GM19099 (cell line): ENCODE results near the gene PADI1.

Experiments
- POLR2A ChIP-seq: IDR thresholded peaks from 3 replicates; pipeline ENCODE4 v1.6.1; 2011; ENCODE audit warnings: low read depth; ENCODE audit not compliant: insufficient read length; ENCODE audit errors: extremely low read depth

PADI1 gene

GRCh38 chr1:17204546-17205440 lies at the start of gene PADI1:
TSS of gene PADI1 (plus strand) at chr1:17205128. CDS start at chr1:17205218, 90 bp downstream.
- no peak for TF ChIP-seq POLR2A

- TF ChIP-seq POLR2A, result no peak
These were observed 49.5 kb upstream of the PADI1 start for GRCh38 chr1:17155257-17155920.

DNA sequence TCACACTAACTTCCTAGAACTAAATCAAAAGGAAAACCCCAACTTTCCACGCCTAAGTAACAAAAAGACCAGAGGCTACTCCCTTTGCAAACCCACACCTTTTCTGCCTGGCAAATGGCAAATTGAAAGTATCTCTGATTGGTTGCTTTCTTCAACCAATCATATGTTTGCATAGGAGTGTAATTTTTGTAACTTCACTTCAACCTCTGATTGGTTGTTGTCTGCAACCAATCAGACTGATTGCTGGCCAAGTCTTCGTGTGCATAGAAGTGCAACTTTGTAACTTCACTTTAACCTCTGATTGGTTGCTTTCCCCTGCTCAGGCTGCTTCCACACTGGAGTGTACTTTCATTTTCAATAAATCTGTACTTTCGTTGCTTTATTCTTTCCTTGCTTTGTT lies 48.8 kb upstream of the PADI1 start:
- no peak for TF ChIP-seq POLR2A

DNA sequence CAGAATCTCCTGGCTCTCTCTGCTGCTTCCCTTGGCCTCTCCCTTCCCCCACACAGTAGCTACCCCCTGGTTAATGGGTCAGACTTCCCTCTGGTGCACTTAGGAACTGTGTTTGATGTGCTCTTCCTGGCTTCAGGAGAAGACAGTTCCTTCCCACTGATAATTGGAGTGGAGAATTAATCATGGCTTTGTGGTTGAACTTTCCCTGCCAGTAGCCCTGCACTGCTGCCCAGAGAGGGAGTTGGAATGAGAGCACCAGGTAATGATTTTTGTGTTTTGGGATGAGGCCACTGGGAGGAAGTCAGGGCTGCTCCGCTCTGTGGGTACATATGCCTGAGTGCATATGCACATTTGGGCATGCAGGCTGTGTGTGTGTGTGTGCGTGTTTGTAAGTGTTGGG lies 46.0 kb upstream of the PADI1 start:
- TF ChIP-seq POLR2A, result no peak

- TF ChIP-seq POLR2A, result no peak
These were observed 43.7 kb upstream of the PADI1 start for GRCh38 chr1:17161137-17161740.

- TF ChIP-seq POLR2A, result no peak
These were observed 42.8 kb upstream of the PADI1 start for GRCh38 chr1:17161926-17162800.

DNA sequence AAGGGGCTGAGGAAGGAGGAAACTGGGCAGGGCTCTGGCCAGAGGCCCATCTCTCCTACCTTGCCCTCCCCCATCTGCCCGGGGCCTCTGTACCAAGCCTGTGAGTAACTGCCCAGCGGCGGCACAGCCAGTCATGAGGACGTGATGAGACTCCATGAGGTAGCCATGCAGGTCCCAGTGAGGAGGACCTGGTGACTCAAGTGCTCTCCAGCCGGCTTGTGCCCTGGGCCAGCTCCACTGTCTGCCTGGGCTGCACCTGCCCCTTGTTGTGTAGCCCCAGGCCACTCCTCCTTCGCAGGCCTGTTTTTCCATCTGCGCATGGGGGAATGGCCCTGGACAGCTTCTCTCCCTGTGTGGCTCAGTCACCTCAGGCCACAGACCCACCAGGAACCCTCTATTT lies 42.0 kb upstream of the PADI1 start:
- TF ChIP-seq POLR2A, result no peak

DNA sequence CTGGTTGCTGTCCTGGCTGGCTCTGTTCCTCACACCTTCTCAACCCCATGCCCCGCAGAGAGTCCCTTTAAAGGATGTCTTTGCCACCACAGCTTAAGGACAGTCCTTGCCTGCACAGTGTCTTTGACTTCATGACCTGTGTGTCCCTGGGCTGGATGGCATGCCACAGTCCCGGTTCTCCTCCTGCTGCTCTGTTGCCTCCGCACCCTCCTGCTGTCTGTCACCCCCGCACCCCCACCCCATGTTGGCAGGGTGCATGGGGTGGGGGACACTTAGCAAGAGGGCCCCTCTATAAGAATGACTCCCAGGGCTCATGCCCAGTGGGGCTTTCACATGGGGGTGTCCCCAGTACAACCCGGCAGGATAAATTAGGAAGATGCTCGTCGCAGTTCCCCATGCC lies 41.6 kb upstream of the PADI1 start:
- TF ChIP-seq POLR2A, result no peak

- no peak for TF ChIP-seq POLR2A
These were observed 40.9 kb upstream of the PADI1 start for GRCh38 chr1:17163789-17164666.

- no peak for TF ChIP-seq POLR2A
These were observed 39.1 kb upstream of the PADI1 start for GRCh38 chr1:17165823-17166222.

DNA sequence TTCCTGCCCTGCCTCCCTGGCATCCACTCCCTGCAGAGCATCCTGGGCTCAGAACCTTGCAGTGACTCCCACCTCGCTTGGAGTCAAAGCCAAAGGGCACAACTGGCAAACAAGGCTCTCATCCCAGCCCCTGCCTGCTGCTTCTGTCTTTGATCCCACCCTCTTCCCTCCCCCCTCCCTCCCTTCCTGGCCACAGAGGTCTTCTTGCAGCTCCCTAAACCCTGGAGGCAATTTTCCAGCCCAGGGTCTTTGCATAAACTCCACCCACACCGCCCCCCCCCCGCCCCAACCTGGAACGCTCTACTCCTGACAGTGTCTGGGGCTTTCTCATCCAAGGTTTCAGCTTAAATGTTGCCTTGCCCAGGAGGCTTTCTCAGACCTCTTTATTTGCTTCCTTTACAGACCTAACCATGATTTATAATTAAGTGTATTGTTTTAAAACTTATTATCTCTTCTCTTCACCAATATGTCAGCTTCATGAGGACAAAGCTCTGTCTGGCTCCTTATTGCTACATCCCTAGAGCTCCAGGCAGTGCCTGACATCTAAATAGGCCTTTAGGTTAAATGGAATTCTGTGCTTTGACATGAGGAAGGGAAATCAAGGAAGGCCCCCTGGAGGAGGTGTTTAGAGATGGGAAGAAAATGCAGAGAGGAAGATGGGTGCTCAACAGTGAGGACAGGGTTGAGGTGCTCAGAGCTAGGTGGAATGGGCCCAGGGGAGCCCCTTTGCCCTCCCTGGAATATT lies 37.7 kb upstream of the PADI1 start:
- no peak for TF ChIP-seq POLR2A

DNA sequence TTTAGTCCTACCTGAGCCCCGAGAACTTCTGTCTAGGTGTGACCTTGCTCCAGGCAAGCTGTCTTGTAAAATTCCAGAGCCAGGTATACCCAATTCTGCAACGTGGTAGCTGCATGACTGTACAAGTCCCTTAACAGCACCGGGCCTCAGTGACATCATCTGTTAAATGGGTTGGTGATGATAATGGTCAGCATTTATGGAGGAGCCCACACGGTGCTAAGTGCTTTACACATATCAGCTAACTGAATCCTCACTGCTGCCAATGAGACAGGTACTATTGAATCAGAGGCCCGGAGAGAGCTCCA lies 37.2 kb upstream of the PADI1 start:
- no peak for TF ChIP-seq POLR2A

DNA sequence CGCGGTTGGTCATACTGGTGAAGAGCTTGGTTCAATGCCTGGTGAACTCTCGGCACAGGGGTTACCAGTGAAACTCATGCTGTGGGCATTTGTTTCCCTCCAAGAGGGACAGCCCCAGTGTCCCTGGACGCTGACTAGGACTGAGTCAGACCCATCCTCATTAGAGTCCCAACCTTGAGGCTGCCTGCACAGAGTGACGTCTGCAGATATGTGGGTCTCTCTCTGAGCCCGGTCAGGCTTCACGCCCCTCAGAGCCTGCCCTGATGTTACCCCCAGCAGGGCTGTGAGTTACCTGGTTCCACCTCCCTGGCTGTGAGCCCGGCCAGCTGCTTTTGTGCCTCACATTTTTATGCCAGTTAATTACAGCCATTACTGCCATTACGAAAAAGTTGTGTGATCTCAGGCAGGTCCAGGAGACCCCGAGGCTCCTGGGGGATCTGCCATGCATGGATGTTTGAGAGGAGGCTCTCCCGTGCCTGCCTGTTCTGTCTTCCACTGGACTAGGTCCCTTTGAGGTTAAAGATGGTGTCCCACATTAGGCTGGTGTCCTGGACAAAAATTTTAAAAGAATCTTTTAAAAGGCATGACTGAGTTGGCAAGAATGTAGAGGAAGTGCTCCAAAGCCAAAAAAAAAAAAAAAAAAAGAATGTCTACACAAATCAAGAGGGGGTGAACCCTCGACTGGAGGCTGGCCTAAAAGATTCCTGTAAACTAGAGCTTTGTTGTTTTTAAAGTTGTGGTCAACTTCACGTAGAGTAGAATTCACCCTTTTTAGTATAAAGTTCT lies 36.6 kb upstream of the PADI1 start:
- no peak for TF ChIP-seq POLR2A
